ENCODE measurements around the gene SLC19A1. TPM values are rescaled to one million over a fixed set of nuclear protein-coding genes. Genes with fewer than 3 reads are reported as not detected.

SLC19A1 gene
- total and polyA plus RNA-seq, 4 donors, result 8.4 to 28.0 (median 13.0) TPM

DNA sequence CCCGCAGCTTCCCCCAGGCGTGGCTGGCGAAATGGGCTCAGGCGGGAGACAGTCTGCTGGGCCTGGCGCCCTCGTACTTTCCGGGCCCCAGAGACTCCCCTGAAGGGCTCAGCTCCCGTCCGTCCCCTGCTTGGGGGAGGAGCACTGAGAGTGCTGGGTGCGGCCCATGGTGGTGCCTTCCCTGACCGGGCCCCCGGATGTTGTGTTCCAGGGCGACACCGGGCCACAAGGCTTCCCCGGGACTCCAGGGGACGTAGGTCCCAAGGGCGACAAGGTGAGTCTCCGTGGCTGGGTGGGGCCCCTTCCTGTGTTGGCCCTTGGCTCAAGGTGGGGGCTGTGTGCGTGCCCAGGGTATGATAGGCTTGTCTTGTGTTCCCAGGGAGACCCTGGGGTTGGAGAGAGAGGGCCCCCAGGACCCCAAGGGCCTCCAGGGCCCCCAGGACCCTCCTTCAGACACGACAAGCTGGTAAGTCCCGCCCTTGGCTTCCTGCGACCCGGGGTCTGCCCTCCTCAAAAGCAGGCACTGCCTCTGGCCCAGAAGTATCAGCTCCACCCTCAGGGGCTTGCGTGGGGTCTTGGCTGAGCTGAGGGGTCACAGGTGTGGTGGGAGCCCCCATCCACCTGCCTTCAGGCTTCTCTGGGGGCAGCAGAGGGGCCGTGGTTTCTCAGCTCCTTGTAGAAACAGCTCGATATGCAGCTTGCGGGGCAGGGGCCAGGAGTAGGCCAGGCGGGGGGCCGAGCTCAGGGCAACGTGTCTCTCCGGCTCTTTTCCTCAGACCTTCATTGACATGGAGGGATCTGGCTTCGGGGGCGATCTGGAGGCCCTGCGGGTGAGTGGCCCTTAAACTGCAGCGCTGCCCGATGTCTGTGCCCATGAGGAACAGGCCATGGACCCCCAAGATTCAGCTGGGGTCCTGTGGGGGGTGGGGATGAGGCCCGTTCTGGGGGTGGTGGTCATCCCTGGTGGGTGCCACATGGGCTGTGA, 62.3 kb downstream of the SLC19A1 start:
- H3K9me3 ChIP-seq (ENCODE audit: control insufficient read depth in 4 of 4, low read length in 3 of 4), result no peaks in the 10 kb centered on the region
- peaks cover 30 to 76% (median 37%) of the 10 kb centered on the region in 4 donors for H3K36me3 ChIP-seq (ENCODE audit: control insufficient read depth in 4 of 4, insufficient read depth in 3 of 4, low read depth in 1 of 4, low read length in 3 of 4)
- no peaks in the 10 kb centered on the region for H3K27me3 ChIP-seq (ENCODE audit: control insufficient read depth in 4 of 4, insufficient read depth in 4 of 4, low read length in 3 of 4)
- peaks cover 0 to 5% (median 3%) of the 10 kb centered on the region in 4 donors for H3K4me1 ChIP-seq (ENCODE audit: control insufficient read depth in 4 of 4, insufficient read depth in 4 of 4, low read length in 3 of 4)
- no peak overlapping the region for H3K9ac ChIP-seq (ENCODE audit: low read depth in 1 of 2, low read length in 2 of 2)
- WGBS, result 91% methylated on average over 37 of the region's 37 CpGs
- TF ChIP-seq, protein P1, sequence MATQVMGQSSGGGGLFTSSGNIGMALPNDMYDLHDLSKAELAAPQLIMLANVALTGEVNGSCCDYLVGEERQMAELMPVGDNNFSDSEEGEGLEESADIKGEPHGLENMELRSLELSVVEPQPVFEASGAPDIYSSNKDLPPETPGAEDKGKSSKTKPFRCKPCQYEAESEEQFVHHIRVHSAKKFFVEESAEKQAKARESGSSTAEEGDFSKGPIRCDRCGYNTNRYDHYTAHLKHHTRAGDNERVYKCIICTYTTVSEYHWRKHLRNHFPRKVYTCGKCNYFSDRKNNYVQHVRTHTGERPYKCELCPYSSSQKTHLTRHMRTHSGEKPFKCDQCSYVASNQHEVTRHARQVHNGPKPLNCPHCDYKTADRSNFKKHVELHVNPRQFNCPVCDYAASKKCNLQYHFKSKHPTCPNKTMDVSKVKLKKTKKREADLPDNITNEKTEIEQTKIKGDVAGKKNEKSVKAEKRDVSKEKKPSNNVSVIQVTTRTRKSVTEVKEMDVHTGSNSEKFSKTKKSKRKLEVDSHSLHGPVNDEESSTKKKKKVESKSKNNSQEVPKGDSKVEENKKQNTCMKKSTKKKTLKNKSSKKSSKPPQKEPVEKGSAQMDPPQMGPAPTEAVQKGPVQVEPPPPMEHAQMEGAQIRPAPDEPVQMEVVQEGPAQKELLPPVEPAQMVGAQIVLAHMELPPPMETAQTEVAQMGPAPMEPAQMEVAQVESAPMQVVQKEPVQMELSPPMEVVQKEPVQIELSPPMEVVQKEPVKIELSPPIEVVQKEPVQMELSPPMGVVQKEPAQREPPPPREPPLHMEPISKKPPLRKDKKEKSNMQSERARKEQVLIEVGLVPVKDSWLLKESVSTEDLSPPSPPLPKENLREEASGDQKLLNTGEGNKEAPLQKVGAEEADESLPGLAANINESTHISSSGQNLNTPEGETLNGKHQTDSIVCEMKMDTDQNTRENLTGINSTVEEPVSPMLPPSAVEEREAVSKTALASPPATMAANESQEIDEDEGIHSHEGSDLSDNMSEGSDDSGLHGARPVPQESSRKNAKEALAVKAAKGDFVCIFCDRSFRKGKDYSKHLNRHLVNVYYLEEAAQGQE (IDR thresholded peaks at IDR 0.05), result no peak
- TF ChIP-seq SP1 (IDR thresholded peaks at IDR 0.05) (no peak), GABPA (IDR thresholded peaks at IDR 0.05 in 1 of 2, conservative IDR thresholded peaks at IDR 0.05 in 1 of 2) (no peak)
- H3K4me3 ChIP-seq (ENCODE audit: low read depth in 1 of 3, low read length in 3 of 3), result no peak overlapping the region
- H3K27ac ChIP-seq (ENCODE audit: low read depth in 1 of 2, low read length in 2 of 2), result no peak overlapping the region
- no peak for DNase-seq (ENCODE audit: low spot score)

DNA sequence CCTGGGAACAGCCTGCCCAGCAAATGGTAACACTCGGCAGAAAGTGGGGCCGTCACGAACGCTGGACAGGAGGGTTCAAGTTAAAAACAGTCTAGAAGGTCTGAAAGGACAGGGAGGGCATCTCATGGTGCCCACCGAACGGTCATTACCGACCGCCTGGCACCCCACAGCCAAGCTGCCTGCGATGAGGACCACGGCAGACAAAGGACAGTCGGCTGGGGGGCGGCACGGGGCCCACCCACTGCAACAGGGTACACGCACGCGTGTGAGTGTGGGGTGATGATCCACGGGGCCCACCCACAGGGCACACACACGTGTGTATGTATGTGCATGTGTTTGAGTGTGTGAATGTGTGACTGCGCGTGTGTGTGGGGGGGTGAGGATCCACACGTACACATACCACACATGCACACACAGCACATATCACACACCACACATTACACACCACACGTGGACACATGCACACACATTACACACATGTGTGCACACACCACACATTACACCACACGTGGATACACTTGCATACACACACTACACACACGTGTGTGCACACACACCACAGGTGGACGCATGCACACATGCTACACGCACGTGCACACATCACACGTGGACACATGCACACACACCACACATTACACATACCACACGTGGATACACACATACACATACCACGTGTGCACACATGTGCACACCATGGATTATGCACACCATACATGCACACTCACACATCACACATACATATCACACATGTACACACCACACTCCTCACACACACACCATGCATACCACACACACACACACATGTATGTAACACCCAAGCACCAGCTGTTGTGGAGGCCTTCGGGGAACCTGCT, 63.2 kb downstream of the SLC19A1 start:
- Histone ChIP-seq H3K9ac (ENCODE audit: low read depth in 1 of 2, low read length in 2 of 2) (no peak overlapping the region), H3K27ac (ENCODE audit: low read depth in 1 of 2, low read length in 2 of 2) (peak overlapping the region; percentile 27 to 35), H3K4me3 (ENCODE audit: low read depth in 1 of 3, low read length in 3 of 3) (no peak overlapping the region), H3K9me3 (ENCODE audit: control insufficient read depth in 4 of 4, low read length in 3 of 4) (no peaks in the 10 kb centered on the region), H3K27me3 (ENCODE audit: control insufficient read depth in 4 of 4, insufficient read depth in 4 of 4, low read length in 3 of 4) (no peaks in the 10 kb centered on the region), H3K36me3 (ENCODE audit: control insufficient read depth in 4 of 4, insufficient read depth in 3 of 4, low read depth in 1 of 4, low read length in 3 of 4) (peaks cover 27 to 76% (median 39%) of the 10 kb centered on the region in 4 donors), H3K4me1 (ENCODE audit: control insufficient read depth in 4 of 4, insufficient read depth in 4 of 4, low read length in 3 of 4) (peaks cover 0 to 5% (median 3%) of the 10 kb centered on the region in 4 donors)
- no peak for TF ChIP-seq SP1 (IDR thresholded peaks at IDR 0.05)
- no peak for TF ChIP-seq TAF1 (conservative IDR thresholded peaks at IDR 0.05)
- TF ChIP-seq HNF4A (conservative IDR thresholded peaks at IDR 0.05), result no peak
- TF ChIP-seq, protein P2, sequence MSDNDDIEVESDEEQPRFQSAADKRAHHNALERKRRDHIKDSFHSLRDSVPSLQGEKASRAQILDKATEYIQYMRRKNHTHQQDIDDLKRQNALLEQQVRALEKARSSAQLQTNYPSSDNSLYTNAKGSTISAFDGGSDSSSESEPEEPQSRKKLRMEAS (IDR thresholded peaks at IDR 0.05), result no peak
- TF ChIP-seq RXRA (IDR thresholded peaks at IDR 0.05), result no peak
- TF ChIP-seq YY1 (IDR thresholded peaks at IDR 0.05), result no peak
- TF ChIP-seq RAD21 (IDR thresholded peaks at IDR 0.05), result no peak
- TF ChIP-seq, protein P1 (IDR thresholded peaks at IDR 0.05), result no peak
- no peak for TF ChIP-seq HNF4G (IDR thresholded peaks at IDR 0.05)
- TF ChIP-seq, protein P3, sequence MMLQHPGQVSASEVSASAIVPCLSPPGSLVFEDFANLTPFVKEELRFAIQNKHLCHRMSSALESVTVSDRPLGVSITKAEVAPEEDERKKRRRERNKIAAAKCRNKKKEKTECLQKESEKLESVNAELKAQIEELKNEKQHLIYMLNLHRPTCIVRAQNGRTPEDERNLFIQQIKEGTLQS (IDR thresholded peaks at IDR 0.05), result no peak
- no peak for TF ChIP-seq GABPA (IDR thresholded peaks at IDR 0.05 in 1 of 2, conservative IDR thresholded peaks at IDR 0.05 in 1 of 2)
- TF ChIP-seq, protein P4, sequence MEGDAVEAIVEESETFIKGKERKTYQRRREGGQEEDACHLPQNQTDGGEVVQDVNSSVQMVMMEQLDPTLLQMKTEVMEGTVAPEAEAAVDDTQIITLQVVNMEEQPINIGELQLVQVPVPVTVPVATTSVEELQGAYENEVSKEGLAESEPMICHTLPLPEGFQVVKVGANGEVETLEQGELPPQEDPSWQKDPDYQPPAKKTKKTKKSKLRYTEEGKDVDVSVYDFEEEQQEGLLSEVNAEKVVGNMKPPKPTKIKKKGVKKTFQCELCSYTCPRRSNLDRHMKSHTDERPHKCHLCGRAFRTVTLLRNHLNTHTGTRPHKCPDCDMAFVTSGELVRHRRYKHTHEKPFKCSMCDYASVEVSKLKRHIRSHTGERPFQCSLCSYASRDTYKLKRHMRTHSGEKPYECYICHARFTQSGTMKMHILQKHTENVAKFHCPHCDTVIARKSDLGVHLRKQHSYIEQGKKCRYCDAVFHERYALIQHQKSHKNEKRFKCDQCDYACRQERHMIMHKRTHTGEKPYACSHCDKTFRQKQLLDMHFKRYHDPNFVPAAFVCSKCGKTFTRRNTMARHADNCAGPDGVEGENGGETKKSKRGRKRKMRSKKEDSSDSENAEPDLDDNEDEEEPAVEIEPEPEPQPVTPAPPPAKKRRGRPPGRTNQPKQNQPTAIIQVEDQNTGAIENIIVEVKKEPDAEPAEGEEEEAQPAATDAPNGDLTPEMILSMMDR (IDR thresholded peaks at IDR 0.05; ENCODE audit: low read depth, low read length, missing input control), result no peak
- DNase-seq (ENCODE audit: low spot score), result no peak
- WGBS, result 89% methylated on average over 31 of the region's 31 CpGs
